Endothelial cell of umbilical vein (primary cell): ENCODE data around the gene PEX7. TPM values are rescaled to one million over a fixed set of nuclear protein-coding genes. Genes with fewer than 3 reads are reported as not detected.

Source experiments
- BruUV-seq: library from RNA; stranded (reverse); fragments of 400-500 nt; replicated peaks from 2 replicates; lab custom pipeline; 2021; lab: Mats Ljungman, UMichigan
- CTCF ChIA-PET: fragments of 300-600, 350-600 bp; sonication (Branson Sonifier 250); formaldehyde crosslinking; loops from one replicate; lab custom pipeline; 2021; ENCODE audit warnings: antibody characterized with exemption, inconsistent platforms; lab: Charles Lee
- POLR2A ChIA-PET: fragments of 300-600, 350-600 bp; sonication (Branson Sonifier 250); formaldehyde crosslinking; loops from one replicate; lab custom pipeline; 2021; ENCODE audit warnings: antibody characterized with exemption, inconsistent platforms; lab: Charles Lee
- DNase-seq: peaks from one replicate; pipeline ENCODE4 v3.0.0-alpha.2; 2011; ENCODE audit warnings: low read depth, low spot score
- FAIRE-seq: peaks from 2 replicates; lab custom pipeline; 2011; peaks lifted over from hg19 to GRCh38; lab: Jason Lieb, UNC
- H2AFZ ChIP-seq: 2 replicates; pipeline ENCODE4 v1.6.0; 2012; ENCODE audit warnings: low read depth, low read length, control low read depth, inconsistent platforms
- H3K27ac ChIP-seq: 2 replicates; pipeline ENCODE4 v1.5.1; 2011; ENCODE audit warnings: low read depth, mild to moderate bottlenecking, control low read depth, low read length, moderate library complexity; ENCODE audit not compliant: insufficient read depth
- H3K27me3 ChIP-seq, 2 experiments: 2 replicates each; pipeline versions ENCODE4 v1.6.0 to v1.6.1; 2011; ENCODE audit warnings: low read length in 2 of 2, mixed read lengths in 1 of 2; ENCODE audit not compliant: control insufficient read depth in 2 of 2, insufficient read depth in 2 of 2
- H3K36me3 ChIP-seq, 2 experiments: 2 replicates in 1 of 2; 3 replicates in 1 of 2; pipeline ENCODE4 v1.5.1; 2011; ENCODE audit warnings: low read length in 2 of 2, mild to moderate bottlenecking in 1 of 2, moderate library complexity in 1 of 2; ENCODE audit not compliant: control insufficient read depth in 2 of 2, insufficient read depth in 2 of 2; ENCODE audit errors: extremely low read depth in 1 of 2
- H3K4me1 ChIP-seq: 3 replicates; pipeline ENCODE4 v1.5.1; 2011; ENCODE audit warnings: mild to moderate bottlenecking, low read length; ENCODE audit not compliant: control insufficient read depth, insufficient read depth; ENCODE audit errors: extremely low read depth
- H3K4me2 ChIP-seq: 2 replicates; pipeline ENCODE4 v1.6.1; 2011; ENCODE audit warnings: low read length, control low read depth, mixed read lengths; ENCODE audit not compliant: insufficient read depth
- H3K4me3 ChIP-seq, 3 experiments: fragments of 200-600 bp in 1 of 3; sonication (generic), shearing (Covaris generic) in 1 of 3; replicated peaks in 1 of 3; 2 replicates each; pipeline ENCODE4 v1.5.1; 2011 to 2016; ENCODE audit warnings: control low read depth in 3 of 3, low read length in 3 of 3, mild to moderate bottlenecking in 2 of 3, inconsistent platforms in 1 of 3, low read depth in 1 of 3, moderate library complexity in 1 of 3; ENCODE audit not compliant: insufficient read depth in 1 of 3
- H3K79me2 ChIP-seq: 2 replicates; pipeline ENCODE4 v1.6.0; 2012; ENCODE audit warnings: low read length, inconsistent platforms; ENCODE audit not compliant: control insufficient read depth, insufficient read depth
- H3K9ac ChIP-seq: replicated peaks from 2 replicates; pipeline ENCODE3; 2011; ENCODE audit warnings: low read length, control low read depth; ENCODE audit not compliant: insufficient read depth; ENCODE audit errors: extremely low read depth
- H3K9me1 ChIP-seq: replicated peaks from 3 replicates; pipeline ENCODE4 v1.6.0; 2011; ENCODE audit warnings: mild to moderate bottlenecking, low read length; ENCODE audit not compliant: control insufficient read depth, insufficient read depth; ENCODE audit errors: extremely low read depth
- H3K9me3 ChIP-seq: replicated peaks from 2 replicates; pipeline ENCODE4 v1.5.1; 2012; ENCODE audit warnings: low read length, inconsistent platforms; ENCODE audit not compliant: control insufficient read depth, insufficient read depth
- H4K20me1 ChIP-seq: replicated peaks from 2 replicates; pipeline ENCODE3; 2011; ENCODE audit warnings: mild to moderate bottlenecking, low read length; ENCODE audit not compliant: control insufficient read depth, insufficient read depth; ENCODE audit errors: extremely low read depth
- CTCF ChIP-seq, 2 donors: IDR thresholded peaks; 1 replicate in 1 of 2; 2 replicates in 1 of 2; pipeline ENCODE4 v1.5.1; 2011; ENCODE audit warnings: low read length in 2 of 2, mild to moderate bottlenecking in 2 of 2, moderate library complexity in 2 of 2, control low read depth in 1 of 2, inconsistent platforms in 1 of 2, low read depth in 1 of 2; ENCODE audit not compliant: insufficient read depth in 1 of 2; ENCODE audit errors: extremely low read depth in 1 of 2
- EZH2 ChIP-seq: IDR thresholded peaks from 2 replicates; pipeline ENCODE4 v1.6.1; 2012; ENCODE audit warnings: borderline replicate concordance, low read depth, mild to moderate bottlenecking, moderate library complexity, low read length, inconsistent platforms; ENCODE audit not compliant: severe bottlenecking
- FOS ChIP-seq: IDR thresholded peaks from 2 replicates; pipeline ENCODE4 v1.6.1; 2011; ENCODE audit warnings: mild to moderate bottlenecking, low read length, moderate library complexity, borderline replicate concordance; ENCODE audit not compliant: insufficient read depth
- GATA2 ChIP-seq: IDR thresholded peaks from 2 replicates; pipeline ENCODE4 v1.7.0; 2011; ENCODE audit warnings: low read depth, mild to moderate bottlenecking, moderate library complexity, mixed read lengths, low read length; ENCODE audit not compliant: insufficient read length, insufficient read depth
- JUN ChIP-seq: IDR thresholded peaks from 2 replicates; pipeline ENCODE4 v1.6.1; 2011; ENCODE audit warnings: borderline replicate concordance, low read depth; ENCODE audit not compliant: insufficient read length, insufficient read depth
- MYC ChIP-seq: IDR thresholded peaks from one replicate; pipeline ENCODE4 v1.6.1; 2011; ENCODE audit warnings: mild to moderate bottlenecking, low read depth, low read length
- POLR2A ChIP-seq: IDR thresholded peaks from 2 replicates; pipeline ENCODE4 v1.6.1; 2012; ENCODE audit warnings: low read depth, mild to moderate bottlenecking, control low read depth, low read length
- POLR2AphosphoS5 ChIP-seq: IDR thresholded peaks from 2 replicates; pipeline ENCODE4 v1.6.1; 2012; ENCODE audit warnings: low read depth, mild to moderate bottlenecking, control low read depth, low read length, moderate library complexity; ENCODE audit not compliant: insufficient read depth
- dilution Hi-C: fragments of 300-500 bp; cut with MboI; formaldehyde crosslinking; loops from one replicate; pipeline ENCODE4 v1.15.0; 2019; ENCODE audit warnings: low sequenced_read_pairs; ENCODE audit not compliant: extremely low pct_ligation_motif_present
- intact Hi-C: fragments of 100-400 bp; cut with micrococcal nuclease; formaldehyde crosslinking; loops from one replicate; pipeline ENCODE4 v1.10.0; 2022
- polyA plus RNA-seq, 4 experiments: library from polyadenylated mRNA; depleted of rRNA in 3 of 4; stranded (reverse) in 3 of 4; unstranded in 1 of 4; fragments of >200 nt; gene quantifications; 2 replicates each; pipeline versions ENCODE4 v1.2.1 to v1.2.3, GENCODE V29; 2011 to 2012; ENCODE audit warnings: missing spikeins in 1 of 4
- total RNA-seq: library from RNA; stranded (reverse); gene quantifications from 2 replicates; pipeline ENCODE4 v1.2.3, GENCODE V29; 2021
- TF ChIP-seq, protein P1 (sequence below): IDR thresholded peaks from 2 replicates; pipeline ENCODE4 v1.6.1; 2011; ENCODE audit not compliant: insufficient read depth, insufficient read length

The PEX7 gene
- total and polyA plus RNA-seq, 2 donors (not counting 3 experiments of a cell fraction or from before 2014, with no cell fraction given), result 3.7 to 5.7 TPM

DNA sequence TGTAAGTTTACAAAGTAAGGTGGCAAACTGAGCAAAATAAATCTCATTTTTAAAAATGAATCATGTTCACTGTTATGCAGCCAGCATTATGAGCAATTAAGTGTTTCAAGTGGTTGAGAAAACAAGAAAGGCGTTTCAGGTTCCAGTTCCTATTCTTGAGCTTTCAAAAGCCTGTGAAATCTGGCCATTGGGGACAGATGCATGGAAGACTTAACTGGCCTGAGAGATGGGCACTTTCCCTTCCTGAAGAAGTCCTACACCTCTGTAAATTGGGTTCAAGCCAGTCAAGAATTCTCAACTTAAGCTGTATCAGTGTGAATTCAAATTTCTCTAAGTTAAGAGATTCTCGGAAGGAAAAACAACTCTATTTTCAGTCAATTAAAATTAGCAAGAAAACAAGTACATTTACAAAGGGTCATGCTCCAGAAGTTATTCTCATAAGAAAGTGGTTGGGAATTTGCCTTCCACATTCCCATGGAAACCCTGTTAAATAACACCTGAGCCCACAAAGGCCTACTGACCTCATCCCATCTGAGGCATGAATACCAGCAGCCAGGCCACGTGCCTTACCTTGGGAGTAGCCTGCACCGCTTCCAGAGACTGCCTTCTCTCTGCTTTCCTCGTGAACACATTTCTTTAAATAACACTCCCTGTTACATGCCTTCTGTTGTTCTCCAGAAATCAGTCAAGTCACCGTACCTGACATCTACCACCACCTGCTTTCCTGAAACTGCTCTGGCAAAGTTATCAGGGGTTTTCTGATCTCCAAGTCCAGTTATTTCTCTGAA, 49.5 kb upstream of the PEX7 start:
- H4K20me1 ChIP-seq, result no peaks in the 10 kb centered on the region
- H3K36me3 ChIP-seq, result no peaks in the 10 kb centered on the region
- no peak overlapping the region for H3K9ac ChIP-seq
- ChIA-PET POLR2A (no interaction called here), CTCF (interaction anchor here (1.2 to 1.4 kb wide), 3 partner anchors 16 to 129 kb away, joined by 3 read pairs; no protein-coding TSS in a partner anchor)
- no peaks in the 10 kb centered on the region for H3K9me3 ChIP-seq
- DNase-seq, result no peak
- no peaks in the 10 kb centered on the region for H3K9me1 ChIP-seq
- no peak for FAIRE-seq
- dilution Hi-C loops, result no loop called here
- H3K4me2 ChIP-seq, result no peak overlapping the region
- H3K4me3 ChIP-seq, result no peak overlapping the region
- H2AFZ ChIP-seq, result no peak overlapping the region
- H3K27me3 ChIP-seq, result no peaks in the 10 kb centered on the region
- TF ChIP-seq GATA2 (no peak), POLR2AphosphoS5 (no peak), MYC (no peak), EZH2 (no peak), FOS (no peak), CTCF (IDR thresholded peaks at IDR 0.05; ENCODE audit: extremely low read depth in 1 of 2, insufficient read depth in 1 of 2, low read depth in 1 of 2, low read length in 2 of 2) (no peak), JUN (no peak), POLR2A (no peak)
- TF ChIP-seq, protein P1, sequence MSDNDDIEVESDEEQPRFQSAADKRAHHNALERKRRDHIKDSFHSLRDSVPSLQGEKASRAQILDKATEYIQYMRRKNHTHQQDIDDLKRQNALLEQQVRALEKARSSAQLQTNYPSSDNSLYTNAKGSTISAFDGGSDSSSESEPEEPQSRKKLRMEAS, result no peak
- H3K27ac ChIP-seq, result no peak overlapping the region
- no TSS peak for BruUV-seq
- intact Hi-C loops, result no loop called here
- H3K4me1 ChIP-seq, result no peaks in the 10 kb centered on the region
- H3K79me2 ChIP-seq, result no peaks in the 10 kb centered on the region
